ENCODE data around the gene C1orf210. TPM values are rescaled to one million over a fixed set of nuclear protein-coding genes. Genes with fewer than 3 reads are reported as not detected.

The C1orf210 gene
- total RNA-seq, 1 experiment from 2014 or later: 7.8 TPM

- Mint-ChIP-seq H3K4me1 (ENCODE audit: low read depth, unreplicated experiment) (peaks cover 12% of the 10 kb centered on the region), H3K36me3 (ENCODE audit: insufficient read depth, unreplicated experiment) (no peaks in the 10 kb centered on the region), H3K9me3 (ENCODE audit: unreplicated experiment) (no peaks in the 10 kb centered on the region), H3K27me3 (ENCODE audit: insufficient read depth, unreplicated experiment) (no peaks in the 10 kb centered on the region), H3K27ac (ENCODE audit: unreplicated experiment) (no peak overlapping the region), H3K4me3 (ENCODE audit: unreplicated experiment) (no peak overlapping the region)
- no peaks in the 10 kb centered on the region for H3K36me3 ChIP-seq (ENCODE audit: control insufficient read depth, insufficient read depth, low read length)
- POLR2A ChIA-PET: no interaction called here
- DNase-seq: no peak
- no peaks in the 10 kb centered on the region for H3K9me3 ChIP-seq
- no peaks in the 10 kb centered on the region for H3K27me3 ChIP-seq (replicated peaks; ENCODE audit: control insufficient read depth, insufficient read depth, low read length)
- intact Hi-C loops (cut with micrococcal nuclease; ENCODE audit: unreplicated experiment): no loop called here
- TF ChIP-seq, protein P1, sequence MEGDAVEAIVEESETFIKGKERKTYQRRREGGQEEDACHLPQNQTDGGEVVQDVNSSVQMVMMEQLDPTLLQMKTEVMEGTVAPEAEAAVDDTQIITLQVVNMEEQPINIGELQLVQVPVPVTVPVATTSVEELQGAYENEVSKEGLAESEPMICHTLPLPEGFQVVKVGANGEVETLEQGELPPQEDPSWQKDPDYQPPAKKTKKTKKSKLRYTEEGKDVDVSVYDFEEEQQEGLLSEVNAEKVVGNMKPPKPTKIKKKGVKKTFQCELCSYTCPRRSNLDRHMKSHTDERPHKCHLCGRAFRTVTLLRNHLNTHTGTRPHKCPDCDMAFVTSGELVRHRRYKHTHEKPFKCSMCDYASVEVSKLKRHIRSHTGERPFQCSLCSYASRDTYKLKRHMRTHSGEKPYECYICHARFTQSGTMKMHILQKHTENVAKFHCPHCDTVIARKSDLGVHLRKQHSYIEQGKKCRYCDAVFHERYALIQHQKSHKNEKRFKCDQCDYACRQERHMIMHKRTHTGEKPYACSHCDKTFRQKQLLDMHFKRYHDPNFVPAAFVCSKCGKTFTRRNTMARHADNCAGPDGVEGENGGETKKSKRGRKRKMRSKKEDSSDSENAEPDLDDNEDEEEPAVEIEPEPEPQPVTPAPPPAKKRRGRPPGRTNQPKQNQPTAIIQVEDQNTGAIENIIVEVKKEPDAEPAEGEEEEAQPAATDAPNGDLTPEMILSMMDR (IDR thresholded peaks at IDR 0.05; ENCODE audit: insufficient read depth in 1 of 2, low read depth in 1 of 2, low read length in 1 of 2, severe bottlenecking in 1 of 2, unreplicated experiment in 1 of 2): no peak
- no TSS peak for BruUV-seq (replicated peaks)
- no peak overlapping the region for H3K4me3 ChIP-seq (ENCODE audit: low read depth, low read length)
- H3K4me1 ChIP-seq: no peaks in the 10 kb centered on the region
- CTCF ChIA-PET: no interaction called here
Measured at GRCh38 chr1:43304771-43305300, 19.5 kb upstream of the C1orf210 start.

DNA sequence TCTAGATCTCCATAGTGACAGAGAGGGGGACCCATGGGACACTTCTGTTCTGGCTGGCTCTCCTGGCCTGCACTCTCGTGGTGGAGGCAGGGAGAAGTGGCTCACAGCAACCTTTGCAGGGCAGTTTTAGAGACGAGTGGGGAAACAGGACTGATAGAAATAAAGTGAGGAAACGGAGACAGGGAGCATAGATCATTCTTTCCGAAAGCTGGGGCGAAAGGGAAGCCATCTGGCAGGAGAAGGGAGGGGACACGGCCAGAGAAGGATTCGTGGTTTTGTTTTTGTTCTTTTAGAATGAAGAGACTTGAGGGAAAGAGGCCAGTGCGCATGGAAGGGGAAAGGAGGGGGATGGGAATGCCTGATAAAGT, 18.9 kb upstream of the C1orf210 start:
- Histone ChIP-seq H3K4me3 (ENCODE audit: low read depth, low read length) (no peak overlapping the region), H3K36me3 (ENCODE audit: control insufficient read depth, insufficient read depth, low read length) (no peaks in the 10 kb centered on the region), H3K27me3 (replicated peaks; ENCODE audit: control insufficient read depth, insufficient read depth, low read length) (no peaks in the 10 kb centered on the region), H3K9me3 (no peaks in the 10 kb centered on the region), H3K4me1 (no peaks in the 10 kb centered on the region)
- no peak for DNase-seq
- ChIA-PET CTCF (no interaction called here), POLR2A (no interaction called here)
- TF ChIP-seq, protein P1 (IDR thresholded peaks at IDR 0.05; ENCODE audit: insufficient read depth in 1 of 2, low read depth in 1 of 2, low read length in 1 of 2, severe bottlenecking in 1 of 2, unreplicated experiment in 1 of 2): no peak
- H3K27me3 Mint-ChIP-seq (ENCODE audit: insufficient read depth, unreplicated experiment): no peaks in the 10 kb centered on the region
- no peak overlapping the region for H3K27ac Mint-ChIP-seq (ENCODE audit: unreplicated experiment)
- no peaks in the 10 kb centered on the region for H3K36me3 Mint-ChIP-seq (ENCODE audit: insufficient read depth, unreplicated experiment)
- peaks cover 12% of the 10 kb centered on the region for H3K4me1 Mint-ChIP-seq (ENCODE audit: low read depth, unreplicated experiment)
- H3K4me3 Mint-ChIP-seq (ENCODE audit: unreplicated experiment): no peak overlapping the region
- intact Hi-C loops (cut with micrococcal nuclease; ENCODE audit: unreplicated experiment): no loop called here
- no TSS peak for BruUV-seq (replicated peaks)
- no peaks in the 10 kb centered on the region for H3K9me3 Mint-ChIP-seq (ENCODE audit: unreplicated experiment)

DNA sequence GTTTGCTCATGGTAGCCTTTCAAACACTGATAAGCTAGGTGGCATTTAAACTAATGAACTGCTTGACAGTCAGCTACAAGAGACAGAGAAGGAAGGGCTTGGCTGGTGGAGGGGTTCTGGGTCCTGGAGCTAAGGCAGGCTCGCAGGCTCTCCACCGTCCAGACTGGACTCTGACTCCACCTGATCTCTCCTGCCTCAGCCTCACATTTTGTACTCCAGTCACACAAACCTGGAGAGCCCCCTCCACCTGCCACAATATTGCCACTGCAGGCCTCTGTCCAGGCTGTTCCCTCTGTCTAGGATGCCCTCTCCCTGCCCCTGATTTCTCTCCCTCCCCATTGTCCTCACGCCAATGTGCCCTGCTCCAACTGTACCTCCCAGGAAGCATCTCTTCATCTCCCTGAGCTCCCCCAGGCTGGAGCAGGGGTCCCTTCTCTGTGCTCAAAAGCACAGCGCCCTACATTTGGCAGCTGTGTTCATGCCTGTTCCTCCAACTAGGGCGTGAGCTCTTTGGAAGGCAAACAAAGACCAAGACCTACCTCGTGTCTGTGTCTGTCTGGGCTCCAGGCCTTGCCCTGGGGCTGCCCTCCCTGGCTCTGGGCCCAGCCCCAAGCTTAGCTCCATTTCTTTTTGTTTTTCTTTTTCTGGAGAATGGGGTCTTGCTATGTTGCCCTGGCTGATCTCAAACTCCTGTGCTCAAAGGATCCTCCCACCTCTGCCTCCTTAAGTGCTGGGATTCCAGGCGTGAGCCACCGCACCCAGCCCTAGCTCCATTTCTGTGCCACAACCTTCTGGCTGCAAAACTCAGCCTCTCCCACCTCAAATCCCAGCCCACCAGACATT, 18.3 kb upstream of the C1orf210 start:
- no peak overlapping the region for H3K4me3 Mint-ChIP-seq (ENCODE audit: unreplicated experiment)
- H3K36me3 Mint-ChIP-seq (ENCODE audit: insufficient read depth, unreplicated experiment): no peaks in the 10 kb centered on the region
- no peak for DNase-seq
- no peak overlapping the region for H3K27ac Mint-ChIP-seq (ENCODE audit: unreplicated experiment)
- intact Hi-C loops (cut with micrococcal nuclease; ENCODE audit: unreplicated experiment): no loop called here
- ChIA-PET POLR2A (interaction anchor here (0.5 to 0.7 kb wide), 2 partner anchors 50 to 190 kb away, joined by 3 to 5 read pairs; no protein-coding TSS in a partner anchor), CTCF (interaction anchor here (1.5 kb wide), 1 partner anchor 18 kb away, joined by 5 read pairs; the partner anchor contains the start of gene C1orf210)
- no peaks in the 10 kb centered on the region for H3K27me3 Mint-ChIP-seq (ENCODE audit: insufficient read depth, unreplicated experiment)
- H3K36me3 ChIP-seq (ENCODE audit: control insufficient read depth, insufficient read depth, low read length): no peaks in the 10 kb centered on the region
- H3K4me1 Mint-ChIP-seq (ENCODE audit: low read depth, unreplicated experiment): peaks cover 12% of the 10 kb centered on the region
- H3K27me3 ChIP-seq (replicated peaks; ENCODE audit: control insufficient read depth, insufficient read depth, low read length): no peaks in the 10 kb centered on the region
- H3K4me3 ChIP-seq (ENCODE audit: low read depth, low read length): no peak overlapping the region
- H3K9me3 ChIP-seq: no peaks in the 10 kb centered on the region
- TF ChIP-seq, protein P1 (IDR thresholded peaks at IDR 0.05; ENCODE audit: insufficient read depth in 1 of 2, low read depth in 1 of 2, low read length in 1 of 2, severe bottlenecking in 1 of 2, unreplicated experiment in 1 of 2): no peak
- H3K4me1 ChIP-seq: no peaks in the 10 kb centered on the region
- BruUV-seq (replicated peaks): no TSS peak
- no peaks in the 10 kb centered on the region for H3K9me3 Mint-ChIP-seq (ENCODE audit: unreplicated experiment)
